DOHH2 (cell line): ENCODE data around the gene HAPLN3.

Source experiments
- EZH2phosphoT487 ChIP-seq: fragments of 200-600 bp; sonication (generic); IDR thresholded peaks from 2 replicates; pipeline ENCODE4 v1.6.1; 2017; ENCODE audit warnings: borderline replicate concordance, mild to moderate bottlenecking, antibody characterized with exemption, low read length, moderate library complexity, mixed read lengths
- TF ChIP-seq, protein P1 (sequence below): fragments of 200-600 bp; sonication (generic); IDR thresholded peaks from one replicate; pipeline ENCODE4 v1.5.1; 2014; ENCODE audit warnings: antibody characterized with exemption, mild to moderate bottlenecking, low read depth, low read length; ENCODE audit not compliant: poor library complexity, severe bottlenecking

DNA sequence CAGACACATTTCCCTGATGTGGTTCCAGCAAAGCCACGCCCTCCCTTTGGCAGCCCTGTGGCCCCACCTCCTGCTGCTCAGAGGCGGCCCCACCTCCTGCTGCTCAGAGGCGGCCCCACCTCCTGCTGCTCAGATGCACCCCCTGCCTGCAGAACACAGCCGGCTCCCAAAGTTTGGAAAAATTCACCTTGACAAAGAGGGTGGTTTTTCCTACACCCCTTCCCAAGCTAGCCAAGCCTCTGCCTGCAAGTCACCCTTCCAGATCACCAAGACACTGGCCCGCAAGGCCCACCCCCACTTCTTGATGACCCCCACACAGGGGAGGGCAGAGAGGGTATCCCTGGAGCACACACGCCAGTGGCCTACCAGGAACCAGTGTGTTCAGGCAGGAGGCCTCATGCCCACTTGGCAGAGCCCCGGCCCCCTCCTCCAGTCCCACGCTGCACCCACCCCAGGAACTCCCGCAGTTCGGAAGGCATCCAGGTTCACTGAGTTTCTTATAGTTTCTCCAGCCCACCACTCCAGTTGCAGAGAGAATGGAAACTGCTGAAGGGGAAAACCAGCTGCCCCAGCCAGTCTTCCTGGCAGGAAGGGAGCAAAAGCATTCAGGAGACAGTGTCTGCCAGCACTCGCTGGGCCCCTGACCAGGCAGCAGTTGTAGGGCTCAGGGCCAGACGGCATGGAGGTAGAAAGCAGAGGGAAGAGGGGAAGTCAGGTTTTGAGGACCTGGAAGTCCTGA, 2.3 kb upstream of the HAPLN3 start:
- TF ChIP-seq, protein P1, sequence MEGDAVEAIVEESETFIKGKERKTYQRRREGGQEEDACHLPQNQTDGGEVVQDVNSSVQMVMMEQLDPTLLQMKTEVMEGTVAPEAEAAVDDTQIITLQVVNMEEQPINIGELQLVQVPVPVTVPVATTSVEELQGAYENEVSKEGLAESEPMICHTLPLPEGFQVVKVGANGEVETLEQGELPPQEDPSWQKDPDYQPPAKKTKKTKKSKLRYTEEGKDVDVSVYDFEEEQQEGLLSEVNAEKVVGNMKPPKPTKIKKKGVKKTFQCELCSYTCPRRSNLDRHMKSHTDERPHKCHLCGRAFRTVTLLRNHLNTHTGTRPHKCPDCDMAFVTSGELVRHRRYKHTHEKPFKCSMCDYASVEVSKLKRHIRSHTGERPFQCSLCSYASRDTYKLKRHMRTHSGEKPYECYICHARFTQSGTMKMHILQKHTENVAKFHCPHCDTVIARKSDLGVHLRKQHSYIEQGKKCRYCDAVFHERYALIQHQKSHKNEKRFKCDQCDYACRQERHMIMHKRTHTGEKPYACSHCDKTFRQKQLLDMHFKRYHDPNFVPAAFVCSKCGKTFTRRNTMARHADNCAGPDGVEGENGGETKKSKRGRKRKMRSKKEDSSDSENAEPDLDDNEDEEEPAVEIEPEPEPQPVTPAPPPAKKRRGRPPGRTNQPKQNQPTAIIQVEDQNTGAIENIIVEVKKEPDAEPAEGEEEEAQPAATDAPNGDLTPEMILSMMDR: peak; percentile 56
- TF ChIP-seq EZH2phosphoT487: no peak
